Ascending aorta (tissue), 2 donors: ENCODE results near the gene COL26A1. TPM values are rescaled to one million over a fixed set of nuclear protein-coding genes. Genes with fewer than 3 reads are reported as not detected.

ENCODE experiments used
- DNase-seq, 2 donors: peaks; one replicate each; pipeline ENCODE4 v3.0.0-alpha.2; 2019; ENCODE audit warnings: low spot score in 2 of 2
- H3K27ac ChIP-seq, 2 donors: fragments of 200-600 bp; sonication (generic); one replicate each; pipeline ENCODE4 v1.5.1; 2016 to 2017; ENCODE audit warnings: mild to moderate bottlenecking in 1 of 2
- H3K27me3 ChIP-seq: fragments of 200-600 bp; sonication (generic); one replicate; pipeline ENCODE4 v1.5.1; 2017
- H3K36me3 ChIP-seq, 2 donors: fragments of 200-600 bp; sonication (generic); one replicate each; pipeline ENCODE4 v1.5.1; 2016
- H3K4me1 ChIP-seq, 2 donors: fragments of 200-600 bp; sonication (generic); one replicate each; pipeline ENCODE4 v1.5.1; 2016 to 2017; ENCODE audit warnings: mild to moderate bottlenecking in 1 of 2
- H3K4me3 ChIP-seq, 2 donors: fragments of 200-600 bp; sonication (generic); one replicate each; pipeline ENCODE4 v1.5.1; 2016 to 2017; ENCODE audit warnings: mild to moderate bottlenecking in 1 of 2
- H3K9me3 ChIP-seq, 2 donors: fragments of 200-600 bp; sonication (generic); one replicate each; pipeline ENCODE4 v1.5.1; 2016
- CTCF ChIP-seq, 3 experiments: fragments of 200-600 bp in 2 of 3; fragments of 450-650 bp in 1 of 3; sonication (generic) in 2 of 3; IDR thresholded peaks; one replicate each; pipeline ENCODE4 v1.5.1; 2016 to 2019; ENCODE audit warnings: antibody characterized with exemption in 3 of 3, mild to moderate bottlenecking in 1 of 3, moderate library complexity in 1 of 3
- intact Hi-C: fragments of 100-400 bp; cut with DNase I; formaldehyde crosslinking; loops from one replicate; pipeline ENCODE4 v1.15.1; 2023
- total RNA-seq: library from RNA; depleted of rRNA; stranded (reverse); fragments of >200 nt; gene quantifications from one replicate; pipeline ENCODE4 v1.1.0, GENCODE V29; 2016

Gene COL26A1
- total RNA-seq = not detected

GRCh38 chr7:101362334-101363195 is at the start of gene COL26A1:
Gene COL26A1 (plus strand): TSS chr7:101362875. CDS start chr7:101363033, 158 bp downstream.
- intact Hi-C loops = loop anchor here (5.0 kb wide), 1 partner anchor 910 kb away; no protein-coding TSS in a partner anchor
- no peak within 1 kb of the TSS for H3K27ac ChIP-seq
- H3K9me3 ChIP-seq = no peaks in the 10 kb centered on the region
- no peak for DNase-seq
- no peaks in the 10 kb centered on the region for H3K27me3 ChIP-seq
- no peak for TF ChIP-seq CTCF (IDR thresholded peaks at IDR 0.05)
- peak within 1 kb of the TSS; percentile 61 to 62 for H3K4me3 ChIP-seq
- peaks cover 3 to 17% of the 10 kb centered on the region in 2 donors for H3K4me1 ChIP-seq
- H3K36me3 ChIP-seq = no peaks in the 10 kb centered on the region

GRCh38 chr7:101315336-101315735 is 47.3 kb upstream of the COL26A1 start:
- Histone ChIP-seq H3K27me3 (no peaks in the 10 kb centered on the region), H3K9me3 (peaks cover 2 to 5% of the 10 kb centered on the region in 2 donors), H3K36me3 (peaks cover 12 to 22% of the 10 kb centered on the region in 2 donors), H3K4me1 (no peaks in the 10 kb centered on the region), H3K27ac (no peak overlapping the region), H3K4me3 (no peak overlapping the region)
- TF ChIP-seq CTCF (IDR thresholded peaks at IDR 0.05) = peak in 2 of 3 experiments; percentile 38 to 48
- intact Hi-C loops = no loop called here
- no peak for DNase-seq

GRCh38 chr7:101319401-101319800 is 43.3 kb upstream of the COL26A1 start:
- no peaks in the 10 kb centered on the region for H3K9me3 ChIP-seq
- intact Hi-C loops = no loop called here
- DNase-seq = no peak
- peaks cover 12 to 22% of the 10 kb centered on the region in 2 donors for H3K36me3 ChIP-seq
- H3K27ac ChIP-seq = no peak overlapping the region
- H3K4me3 ChIP-seq = no peak overlapping the region
- H3K27me3 ChIP-seq = no peaks in the 10 kb centered on the region
- H3K4me1 ChIP-seq = peaks cover 0 to 9% of the 10 kb centered on the region in 2 donors
- no peak for TF ChIP-seq CTCF (IDR thresholded peaks at IDR 0.05)

- intact Hi-C loops = no loop called here
- DNase-seq = peak; percentile 53 to 93
- peak in 2 of 3 experiments; percentile 8 to 25 for TF ChIP-seq CTCF (IDR thresholded peaks at IDR 0.05)
- Histone ChIP-seq H3K4me3 (peak within 1 kb of the TSS; percentile 79 to 80), H3K27ac (peak within 1 kb of the TSS; percentile 46 to 62), H3K36me3 (peaks cover 2 to 14% of the 10 kb centered on the region in 2 donors), H3K9me3 (no peaks in the 10 kb centered on the region), H3K27me3 (no peaks in the 10 kb centered on the region), H3K4me1 (peaks cover 0 to 9% of the 10 kb centered on the region in 2 donors)
Measured at GRCh38 chr7:101321491-101322401, 40.9 kb upstream of the COL26A1 start, which contains the start of gene IFT22. Gene IFT22 (minus strand): TSS chr7:101321812. CDS start chr7:101321709, 103 bp downstream.

GRCh38 chr7:101328159-101328558 is 34.5 kb upstream of the COL26A1 start:
- Histone ChIP-seq H3K36me3 (no peaks in the 10 kb centered on the region), H3K4me1 (no peaks in the 10 kb centered on the region), H3K27me3 (no peaks in the 10 kb centered on the region), H3K27ac (no peak overlapping the region), H3K4me3 (no peak overlapping the region), H3K9me3 (no peaks in the 10 kb centered on the region)
- intact Hi-C loops = no loop called here
- no peak for TF ChIP-seq CTCF (IDR thresholded peaks at IDR 0.05)
- DNase-seq = no peak
